Neural cell (in vitro differentiated cells): ENCODE data around the gene CNKSR2.

Experiments
- CTCF ChIP-seq: fragments of 450-650 bp; IDR thresholded peaks from 2 replicates; pipeline ENCODE4 v1.5.1; 2014; ENCODE audit warnings: antibody characterized with exemption, mild to moderate bottlenecking, moderate library complexity; ENCODE audit not compliant: poor library complexity, severe bottlenecking
- EP300 ChIP-seq: fragments of 450-650 bp; conservative IDR thresholded peaks from 2 replicates; pipeline ENCODE4 v1.6.1; 2014; ENCODE audit warnings: antibody characterized with exemption, mild to moderate bottlenecking, moderate library complexity; ENCODE audit not compliant: poor library complexity, severe bottlenecking
- EZH2 ChIP-seq: fragments of 200-600, 300-800 bp; shearing (Covaris generic), sonication (generic); IDR thresholded peaks from 2 replicates; pipeline ENCODE4 v1.6.1; 2014; ENCODE audit warnings: antibody characterized with exemption, low read length, borderline replicate concordance, mild to moderate bottlenecking; ENCODE audit not compliant: insufficient read depth, poor library complexity, severe bottlenecking
- POLR2AphosphoS5 ChIP-seq: IDR thresholded peaks from 2 replicates; pipeline ENCODE4 v1.6.1; 2012
- RAD21 ChIP-seq: fragments of 450-650 bp; conservative IDR thresholded peaks from 2 replicates; pipeline ENCODE4 v1.6.1; 2014; ENCODE audit warnings: antibody characterized with exemption, mild to moderate bottlenecking, moderate library complexity
- REST ChIP-seq: IDR thresholded peaks from 2 replicates; pipeline ENCODE4 v1.6.1; 2012; ENCODE audit warnings: borderline replicate concordance
- TAF1 ChIP-seq: IDR thresholded peaks from 2 replicates; pipeline ENCODE4 v1.6.1; 2012; ENCODE audit warnings: low read depth

GRCh38 chrX:21529771-21530170, 155.6 kb downstream of the CNKSR2 start:
- TF ChIP-seq EP300 (no peak), CTCF (no peak), RAD21 (no peak), TAF1 (no peak), REST (no peak), POLR2AphosphoS5 (no peak), EZH2 (no peak)
